WTC11 (cell line): Measurements from ENCODE around the gene MAMSTR. TPM values are rescaled to one million over a fixed set of nuclear protein-coding genes. Genes with fewer than 3 reads are reported as not detected.
A peak's percentile ranks its signal among the peaks of the same experiment; 100 is the strongest.

Experiments
- ATAC-seq: fragments of 200-7000 bp; cut with Tn5 transposase; 2 replicates; pipeline ENCODE4 v1.10.0; 2021; ENCODE audit warnings: mild to moderate bottlenecking, moderate library complexity
- CTCF ChIA-PET: fragments of 300-600 bp; sonication (Branson Sonifier 250); formaldehyde crosslinking; loops from one replicate; lab custom pipeline; 2021; ENCODE audit warnings: antibody characterized with exemption; lab: Charles Lee
- POLR2A ChIA-PET: fragments of 350-600 bp; sonication (Branson Sonifier 250); formaldehyde crosslinking; loops from one replicate; lab custom pipeline; 2021; ENCODE audit warnings: antibody characterized with exemption; lab: Charles Lee
- DNase-seq: peaks from one replicate; pipeline ENCODE4 v3.0.0; 2021; ENCODE audit warnings: low spot score
- H3K27ac Mint-ChIP-seq: 2 replicates; pipeline ENCODE4 v1.8.0; 2021; ENCODE audit warnings: mixed read lengths
- H3K27me3 Mint-ChIP-seq: 2 replicates; pipeline ENCODE4 v1.8.0; 2021; ENCODE audit warnings: low read depth, mild to moderate bottlenecking, moderate library complexity, mixed read lengths
- H3K36me3 Mint-ChIP-seq: 2 replicates; pipeline ENCODE4 v1.8.0; 2021; ENCODE audit warnings: mixed read lengths
- H3K4me1 Mint-ChIP-seq: 2 replicates; pipeline ENCODE4 v1.8.0; 2022; ENCODE audit warnings: mixed read lengths
- H3K4me3 Mint-ChIP-seq: 2 replicates; pipeline ENCODE4 v1.8.0; 2021; ENCODE audit warnings: mild to moderate bottlenecking, moderate library complexity, mixed read lengths
- H3K9me3 Mint-ChIP-seq: 2 replicates; pipeline ENCODE4 v1.8.0; 2021; ENCODE audit warnings: mixed read lengths
- AR ChIP-seq: fragments of 250-450 bp; sonication (Bioruptor Pico); IDR thresholded peaks from 2 replicates; pipeline ENCODE4 v1.9.0; 2021; ENCODE audit warnings: mild to moderate bottlenecking
- E2F4 ChIP-seq: sonication (generic); formaldehyde crosslinking; IDR thresholded peaks from 2 replicates; pipeline ENCODE4 v1.8.1; 2022; ENCODE audit warnings: low read depth, mild to moderate bottlenecking, moderate library complexity, missing genetic modification reagents, borderline replicate concordance
- ELF4 ChIP-seq: sonication (generic); formaldehyde crosslinking; IDR thresholded peaks from 2 replicates; pipeline ENCODE4 v1.8.1; 2022; ENCODE audit warnings: low read depth, mild to moderate bottlenecking, moderate library complexity, missing genetic modification reagents
- FOXP4 ChIP-seq: sonication (generic); formaldehyde crosslinking; IDR thresholded peaks from 2 replicates; pipeline ENCODE4 v1.8.0; 2022; ENCODE audit warnings: mild to moderate bottlenecking, missing genetic modification reagents
- JUN ChIP-seq: sonication (generic); formaldehyde crosslinking; IDR thresholded peaks from 2 replicates; pipeline ENCODE4 v1.8.0; 2023; ENCODE audit warnings: mild to moderate bottlenecking, missing genetic modification reagents
- NR1H2 ChIP-seq: sonication (generic); formaldehyde crosslinking; IDR thresholded peaks from 2 replicates; pipeline ENCODE4 v1.9.0; 2021; ENCODE audit warnings: mild to moderate bottlenecking, moderate library complexity, missing genetic modification reagents
- NR2C2 ChIP-seq: sonication (generic); formaldehyde crosslinking; IDR thresholded peaks from 2 replicates; pipeline ENCODE4 v1.8.0; 2022; ENCODE audit warnings: mild to moderate bottlenecking, missing genetic modification reagents
- NR3C1 ChIP-seq: sonication (generic); formaldehyde crosslinking; conservative IDR thresholded peaks from 2 replicates; pipeline ENCODE4 v1.8.1; 2023; ENCODE audit warnings: low read depth, mild to moderate bottlenecking, missing genetic modification reagents
- PRRX2 ChIP-seq: fragments of 250-450 bp; sonication (Bioruptor Pico); IDR thresholded peaks from 2 replicates; pipeline ENCODE4 v1.8.0; 2021; ENCODE audit warnings: mild to moderate bottlenecking
- RELA ChIP-seq: sonication (generic); formaldehyde crosslinking; IDR thresholded peaks from 2 replicates; pipeline ENCODE4 v1.8.1; 2022; ENCODE audit warnings: missing genetic modification reagents, mild to moderate bottlenecking, borderline replicate concordance
- SMAD3 ChIP-seq: sonication (generic); formaldehyde crosslinking; IDR thresholded peaks from 2 replicates; pipeline ENCODE4 v1.8.0; 2022; ENCODE audit warnings: missing genetic modification reagents, mild to moderate bottlenecking, borderline replicate concordance
- SOX15 ChIP-seq: fragments of 250-450 bp; sonication (Bioruptor Pico); IDR thresholded peaks from 2 replicates; pipeline ENCODE4 v1.9.0; 2021; ENCODE audit warnings: mild to moderate bottlenecking
- TCF7 ChIP-seq: sonication (generic); formaldehyde crosslinking; IDR thresholded peaks from 2 replicates; pipeline ENCODE4 v1.8.0; 2022; ENCODE audit warnings: mild to moderate bottlenecking, low read depth, missing genetic modification reagents, moderate library complexity
- ZBTB43 ChIP-seq: sonication (generic); formaldehyde crosslinking; IDR thresholded peaks from 2 replicates; pipeline ENCODE4 v1.8.1; 2023; ENCODE audit warnings: mild to moderate bottlenecking, missing genetic modification reagents
- ZNF219 ChIP-seq: sonication (generic); formaldehyde crosslinking; IDR thresholded peaks from 2 replicates; pipeline ENCODE4 v1.8.0; 2023; ENCODE audit warnings: missing genetic modification reagents, mild to moderate bottlenecking, borderline replicate concordance
- ZNF423 ChIP-seq: fragments of 250-450 bp; sonication (Bioruptor Pico); IDR thresholded peaks from 2 replicates; pipeline ENCODE4 v2.1.2; 2022; ENCODE audit warnings: mild to moderate bottlenecking, moderate library complexity
- total RNA-seq: library from RNA; stranded (reverse); gene quantifications from 3 replicates; pipeline ENCODE4 v1.2.3, GENCODE V29; 2021
- TF ChIP-seq, protein P1 (sequence below): sonication (generic); formaldehyde crosslinking; IDR thresholded peaks from 2 replicates; pipeline ENCODE4 v1.8.1; 2023; ENCODE audit warnings: mild to moderate bottlenecking, missing genetic modification reagents, moderate library complexity
- TF ChIP-seq, protein P2 (sequence below): fragments of 250-450 bp; sonication (Bioruptor Pico); IDR thresholded peaks from 2 replicates; pipeline ENCODE4 v1.9.0; 2021; ENCODE audit warnings: mild to moderate bottlenecking
- TF ChIP-seq, protein P3 (sequence below): sonication (generic); formaldehyde crosslinking; IDR thresholded peaks from 2 replicates; pipeline ENCODE4 v1.8.1; 2022; ENCODE audit warnings: mild to moderate bottlenecking, missing genetic modification reagents, moderate library complexity, borderline replicate concordance

The MAMSTR gene
- total RNA-seq, 1 experiment from 2014 or later = 1.4 TPM

DNA sequence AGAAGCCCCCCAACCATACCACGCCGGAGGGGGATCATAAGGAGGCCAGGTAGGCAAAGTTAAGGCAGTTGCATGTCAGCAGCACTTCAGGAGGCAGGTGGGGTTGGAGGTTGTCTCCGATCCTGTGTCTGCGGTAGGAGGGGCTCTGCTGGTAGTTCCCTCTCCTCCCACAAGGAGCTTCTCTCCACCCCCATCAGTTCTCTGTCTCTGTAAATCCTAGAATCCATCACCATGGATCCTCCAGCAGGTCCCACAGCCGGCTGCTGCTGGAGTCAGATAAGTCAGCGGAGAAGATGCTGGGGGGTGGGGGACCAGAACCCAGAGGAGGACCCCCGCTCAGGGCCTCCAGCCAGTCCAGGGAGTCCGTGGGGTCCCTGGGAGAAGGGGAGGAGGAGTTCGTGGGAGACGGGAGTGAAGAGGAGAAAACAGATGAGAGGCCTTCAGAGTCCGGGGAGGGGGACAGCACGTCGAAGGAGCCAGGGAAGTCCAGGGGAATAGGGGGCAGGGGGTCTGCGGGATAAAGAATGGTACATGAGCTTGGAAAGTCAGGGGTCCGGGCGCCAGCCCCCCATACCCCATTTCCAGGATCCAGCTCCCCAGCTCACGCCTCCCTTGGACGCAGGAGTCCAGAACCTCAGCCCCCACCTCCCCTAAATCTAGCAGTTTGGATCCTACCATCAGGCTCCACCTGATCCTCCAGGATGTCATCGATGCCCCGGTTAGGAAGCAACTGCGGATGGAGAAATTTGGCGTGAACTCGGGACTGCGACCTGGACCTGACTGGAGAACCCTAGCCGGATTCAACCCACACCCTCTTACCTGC lies 6.3 kb downstream of the MAMSTR start:
- DNase-seq = peak; percentile 59
- TF ChIP-seq E2F4 (CRISPR knock-in tag) (no peak), ELF4 (CRISPR knock-in tag) (no peak), SOX15 (CRISPR knock-in tag) (no peak), PRRX2 (CRISPR knock-in tag) (no peak), ZNF423 (no peak), FOXP4 (CRISPR knock-in tag) (no peak), SMAD3 (CRISPR knock-in tag) (no peak), AR (no peak), ZNF219 (CRISPR knock-in tag) (no peak), NR2C2 (CRISPR knock-in tag) (no peak), RELA (no peak), ZBTB43 (no peak), NR1H2 (no peak), JUN (no peak), TCF7 (no peak), NR3C1 (CRISPR knock-in tag) (no peak)
- TF ChIP-seq, protein P1, sequence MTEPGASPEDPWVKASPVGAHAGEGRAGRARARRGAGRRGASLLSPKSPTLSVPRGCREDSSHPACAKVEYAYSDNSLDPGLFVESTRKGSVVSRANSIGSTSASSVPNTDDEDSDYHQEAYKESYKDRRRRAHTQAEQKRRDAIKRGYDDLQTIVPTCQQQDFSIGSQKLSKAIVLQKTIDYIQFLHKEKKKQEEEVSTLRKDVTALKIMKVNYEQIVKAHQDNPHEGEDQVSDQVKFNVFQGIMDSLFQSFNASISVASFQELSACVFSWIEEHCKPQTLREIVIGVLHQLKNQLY (CRISPR knock-in tag) = no peak
- TF ChIP-seq, protein P2, sequence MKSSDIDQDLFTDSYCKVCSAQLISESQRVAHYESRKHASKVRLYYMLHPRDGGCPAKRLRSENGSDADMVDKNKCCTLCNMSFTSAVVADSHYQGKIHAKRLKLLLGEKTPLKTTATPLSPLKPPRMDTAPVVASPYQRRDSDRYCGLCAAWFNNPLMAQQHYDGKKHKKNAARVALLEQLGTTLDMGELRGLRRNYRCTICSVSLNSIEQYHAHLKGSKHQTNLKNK (CRISPR knock-in tag) = no peak
- TF ChIP-seq, protein P3, sequence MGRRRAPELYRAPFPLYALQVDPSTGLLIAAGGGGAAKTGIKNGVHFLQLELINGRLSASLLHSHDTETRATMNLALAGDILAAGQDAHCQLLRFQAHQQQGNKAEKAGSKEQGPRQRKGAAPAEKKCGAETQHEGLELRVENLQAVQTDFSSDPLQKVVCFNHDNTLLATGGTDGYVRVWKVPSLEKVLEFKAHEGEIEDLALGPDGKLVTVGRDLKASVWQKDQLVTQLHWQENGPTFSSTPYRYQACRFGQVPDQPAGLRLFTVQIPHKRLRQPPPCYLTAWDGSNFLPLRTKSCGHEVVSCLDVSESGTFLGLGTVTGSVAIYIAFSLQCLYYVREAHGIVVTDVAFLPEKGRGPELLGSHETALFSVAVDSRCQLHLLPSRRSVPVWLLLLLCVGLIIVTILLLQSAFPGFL = no peak
- peaks cover 14% of the 10 kb centered on the region for H3K36me3 Mint-ChIP-seq
- peaks cover 30% of the 10 kb centered on the region for H3K4me1 Mint-ChIP-seq
- H3K4me3 Mint-ChIP-seq = peak overlapping the region; percentile 86
- H3K27ac Mint-ChIP-seq = no peak overlapping the region
- peak; percentile 14 for ATAC-seq
- POLR2A ChIA-PET = interaction anchor here (0.5 to 2.3 kb wide), 6 partner anchors 18 to 1903 kb away, joined by 3 to 20 read pairs (median 5); partner anchors contain the start of genes FUT2 and GYS1
- peaks cover 3% of the 10 kb centered on the region; the same call in 1 of the 2 replicates for H3K27me3 Mint-ChIP-seq
- CTCF ChIA-PET = interaction anchor here (0.6 to 4.7 kb wide), 21 partner anchors 9 to 286 kb away, joined by 3 to 51 read pairs (median 5); partner anchors contain the start of genes CA11, FUT2, IZUMO1 and RASIP1
- peaks cover 7% of the 10 kb centered on the region for H3K9me3 Mint-ChIP-seq
